K562 (cell line): Measurements from ENCODE around the gene NPHP3. TPM values are rescaled to one million over a fixed set of nuclear protein-coding genes. Genes with fewer than 3 reads are reported as not detected.

Experiments
- GTF2E2 ChIP-seq: fragments of 200-800 bp; sonication (Bioruptor generic); IDR thresholded peaks from 2 replicates; pipeline ENCODE4 v1.6.1; 2016; ENCODE audit warnings: missing genetic modification characterization, missing compliant biosample characterization
- HDAC1 ChIP-seq, 2 experiments: fragments of 450-650 bp; IDR thresholded peaks; 2 replicates each; pipeline ENCODE4 v1.6.1; 2016 to 2017; ENCODE audit warnings: inconsistent platforms in 1 of 2, mild to moderate bottlenecking in 1 of 2, moderate library complexity in 1 of 2
- MAZ ChIP-seq, 2 experiments: fragments of 450-650 bp in 1 of 2; sonication (generic) in 1 of 2; formaldehyde crosslinking; IDR thresholded peaks in 1 of 2; conservative IDR thresholded peaks in 1 of 2; 2 replicates each; pipeline versions ENCODE4 v1.4.0 to v1.5.0; 2020; ENCODE audit warnings: mild to moderate bottlenecking in 1 of 2, missing genetic modification reagents in 1 of 2
- NEUROD1 ChIP-seq: fragments of 150-350 bp; IDR thresholded peaks from 2 replicates; pipeline ENCODE4 v1.6.1; 2014; ENCODE audit warnings: borderline replicate concordance, low read length, low read depth; ENCODE audit not compliant: partially characterized antibody
- RCOR1 ChIP-seq, 2 experiments: IDR thresholded peaks; 2 replicates each; pipeline ENCODE4 v1.6.1; 2012; ENCODE audit warnings: low read depth in 2 of 2, low read length in 2 of 2, borderline replicate concordance in 1 of 2, improper control_type of control experiment in 1 of 2
- ZNF23 ChIP-seq: fragments of 250-450 bp; sonication (Bioruptor Pico); IDR thresholded peaks from 2 replicates; pipeline ENCODE4 v1.4.0; 2020; ENCODE audit warnings: mild to moderate bottlenecking
- ZNF239 ChIP-seq: fragments of 250-450 bp; sonication (Bioruptor Pico); IDR thresholded peaks from 2 replicates; pipeline ENCODE4 v1.4.0; 2020; ENCODE audit warnings: mild to moderate bottlenecking
- ZNF311 ChIP-seq: fragments of 250-450 bp; sonication (Bioruptor Pico); IDR thresholded peaks from 2 replicates; pipeline ENCODE4 v1.4.0; 2020; ENCODE audit warnings: mild to moderate bottlenecking, moderate library complexity
- ZNF551 ChIP-seq: fragments of 250-450 bp; sonication (Bioruptor Pico); IDR thresholded peaks from 2 replicates; pipeline ENCODE4 v1.5.0; 2021; ENCODE audit warnings: mild to moderate bottlenecking, moderate library complexity
- polyA plus RNA-seq, 8 experiments: library from polyadenylated mRNA; depleted of rRNA in 4 of 8; stranded (reverse) in 5 of 8; unstranded in 3 of 8; fragments of >200 nt; fragmentation: Nextera tagmentation in 2 of 8; fragmentation: Illumina TruSeq in 1 of 8; extraction: Ambion mirVana in 2 of 8; extraction: Trizol in 1 of 8; gene quantifications; 2 replicates each; pipeline versions ENCODE4 v1.2.1 to v1.2.3, GENCODE V29; 2011 to 2014; ENCODE audit warnings: inconsistent platforms in 1 of 8, missing spikeins in 1 of 8
- total RNA-seq, 7 experiments: library from RNA; depleted of rRNA in 6 of 7; stranded (reverse); fragments of >200 nt in 6 of 7; fragmentation: Illumina TruSeq in 2 of 7; extraction: Trizol in 2 of 7; gene quantifications; 2 replicates each; pipeline versions ENCODE4 v1.2.1 to v1.2.3, GENCODE V29; 2011 to 2021; ENCODE audit warnings: low replicate concordance in 1 of 7
- TF ChIP-seq, protein P1 (sequence below): fragments of 250-450 bp; sonication (Bioruptor Pico); IDR thresholded peaks from 2 replicates; pipeline ENCODE4 v1.5.0; 2020; ENCODE audit warnings: mild to moderate bottlenecking
- TF ChIP-seq, protein P2 (sequence below): sonication (generic); formaldehyde crosslinking; IDR thresholded peaks from 2 replicates; pipeline ENCODE4 v1.5.0; 2020; ENCODE audit warnings: missing genetic modification reagents
- TF ChIP-seq, protein P3 (sequence below): sonication (generic); formaldehyde crosslinking; IDR thresholded peaks from 2 replicates; pipeline ENCODE4 v1.8.0; 2022; ENCODE audit warnings: missing genetic modification reagents, mild to moderate bottlenecking, borderline replicate concordance
- TF ChIP-seq, protein P4 (sequence below): sonication (generic); formaldehyde crosslinking; IDR thresholded peaks from 2 replicates; pipeline ENCODE4 v1.8.0; 2023; ENCODE audit warnings: missing genetic modification reagents, mild to moderate bottlenecking, borderline replicate concordance
- TF ChIP-seq, protein P5 (sequence below), 2 experiments: fragments of 450-650 bp; IDR thresholded peaks; 2 replicates each; pipeline ENCODE4 v1.6.1; 2016

Gene NPHP3
- total and polyA plus RNA-seq, 9 of the 15 experiments (the other 6 are each of a cell fraction or from before 2014, with no cell fraction given), result 0.62 to 13.2 (median 5.8) TPM

DNA sequence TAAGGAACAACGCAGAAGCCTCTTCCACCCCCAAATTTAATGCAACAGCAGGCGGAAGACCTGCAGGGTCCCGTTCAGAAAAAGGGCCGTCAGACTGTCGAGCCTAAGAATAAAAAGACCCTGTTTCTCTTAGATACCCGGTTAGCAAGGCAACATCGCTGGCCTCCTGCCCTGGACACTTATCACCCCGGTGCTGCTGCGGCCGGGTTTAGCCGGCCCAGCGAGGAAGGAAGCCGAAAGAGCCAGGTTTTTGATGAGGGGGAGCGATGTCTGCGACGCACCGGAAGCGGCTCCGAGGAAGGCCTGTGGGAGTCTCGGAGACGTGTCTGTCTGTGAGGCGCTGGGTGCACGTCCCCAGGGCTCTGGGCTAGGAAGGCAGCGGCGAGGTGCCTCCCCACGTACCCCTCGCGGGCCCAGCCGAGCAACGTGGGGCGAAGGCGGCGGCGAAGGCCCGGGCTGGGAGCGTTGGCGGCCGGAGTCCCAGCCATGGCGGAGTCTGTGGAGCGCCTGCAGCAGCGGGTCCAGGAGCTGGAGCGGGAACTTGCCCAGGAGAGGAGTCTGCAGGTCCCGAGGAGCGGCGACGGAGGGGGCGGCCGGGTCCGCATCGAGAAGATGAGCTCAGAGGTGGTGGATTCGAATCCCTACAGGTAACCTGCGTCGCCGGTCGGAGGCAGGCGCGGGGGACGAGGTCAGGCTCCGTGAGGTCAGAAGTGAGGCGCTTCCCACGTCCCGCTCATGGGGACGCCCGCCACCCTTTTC, 62.0 kb downstream of the NPHP3 start, which contains the start of gene UBA5 (continued):
- TF ChIP-seq RCOR1 (IDR thresholded peaks at IDR 0.05; ENCODE audit: borderline replicate concordance in 1 of 2, low read depth in 2 of 2, low read length in 2 of 2) (no peak), NEUROD1 (no peak), ZNF311 (no peak), ZNF551 (CRISPR knock-in tag) (no peak), ZNF239 (CRISPR knock-in tag) (no peak), GTF2E2 (tag) (0 out of 2 replicates have a peak, but pooled peaks have one; percentile 39), HDAC1 (IDR thresholded peaks at IDR 0.05) (0 out of 4 replicates have a peak, but pooled peaks of 1 of the 2 experiments have one; percentile 24), ZNF23 (no peak), MAZ (CRISPR knock-in tag; conservative IDR thresholded peaks at IDR 0.05 in 1 of 2, IDR thresholded peaks at IDR 0.05 in 1 of 2) (peak; percentile 30 to 43; a peak in 2 of 4 replicates)
- TF ChIP-seq, protein P1, sequence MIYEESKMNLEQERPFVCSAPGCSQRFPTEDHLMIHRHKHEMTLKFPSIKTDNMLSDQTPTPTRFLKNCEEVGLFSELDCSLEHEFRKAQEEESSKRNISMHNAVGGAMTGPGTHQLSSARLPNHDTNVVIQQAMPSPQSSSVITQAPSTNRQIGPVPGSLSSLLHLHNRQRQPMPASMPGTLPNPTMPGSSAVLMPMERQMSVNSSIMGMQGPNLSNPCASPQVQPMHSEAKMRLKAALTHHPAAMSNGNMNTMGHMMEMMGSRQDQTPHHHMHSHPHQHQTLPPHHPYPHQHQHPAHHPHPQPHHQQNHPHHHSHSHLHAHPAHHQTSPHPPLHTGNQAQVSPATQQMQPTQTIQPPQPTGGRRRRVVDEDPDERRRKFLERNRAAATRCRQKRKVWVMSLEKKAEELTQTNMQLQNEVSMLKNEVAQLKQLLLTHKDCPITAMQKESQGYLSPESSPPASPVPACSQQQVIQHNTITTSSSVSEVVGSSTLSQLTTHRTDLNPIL (CRISPR knock-in tag), result no peak
- TF ChIP-seq, protein P2, sequence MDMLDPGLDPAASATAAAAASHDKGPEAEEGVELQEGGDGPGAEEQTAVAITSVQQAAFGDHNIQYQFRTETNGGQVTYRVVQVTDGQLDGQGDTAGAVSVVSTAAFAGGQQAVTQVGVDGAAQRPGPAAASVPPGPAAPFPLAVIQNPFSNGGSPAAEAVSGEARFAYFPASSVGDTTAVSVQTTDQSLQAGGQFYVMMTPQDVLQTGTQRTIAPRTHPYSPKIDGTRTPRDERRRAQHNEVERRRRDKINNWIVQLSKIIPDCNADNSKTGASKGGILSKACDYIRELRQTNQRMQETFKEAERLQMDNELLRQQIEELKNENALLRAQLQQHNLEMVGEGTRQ (CRISPR knock-in tag), result no peak
- TF ChIP-seq, protein P3, sequence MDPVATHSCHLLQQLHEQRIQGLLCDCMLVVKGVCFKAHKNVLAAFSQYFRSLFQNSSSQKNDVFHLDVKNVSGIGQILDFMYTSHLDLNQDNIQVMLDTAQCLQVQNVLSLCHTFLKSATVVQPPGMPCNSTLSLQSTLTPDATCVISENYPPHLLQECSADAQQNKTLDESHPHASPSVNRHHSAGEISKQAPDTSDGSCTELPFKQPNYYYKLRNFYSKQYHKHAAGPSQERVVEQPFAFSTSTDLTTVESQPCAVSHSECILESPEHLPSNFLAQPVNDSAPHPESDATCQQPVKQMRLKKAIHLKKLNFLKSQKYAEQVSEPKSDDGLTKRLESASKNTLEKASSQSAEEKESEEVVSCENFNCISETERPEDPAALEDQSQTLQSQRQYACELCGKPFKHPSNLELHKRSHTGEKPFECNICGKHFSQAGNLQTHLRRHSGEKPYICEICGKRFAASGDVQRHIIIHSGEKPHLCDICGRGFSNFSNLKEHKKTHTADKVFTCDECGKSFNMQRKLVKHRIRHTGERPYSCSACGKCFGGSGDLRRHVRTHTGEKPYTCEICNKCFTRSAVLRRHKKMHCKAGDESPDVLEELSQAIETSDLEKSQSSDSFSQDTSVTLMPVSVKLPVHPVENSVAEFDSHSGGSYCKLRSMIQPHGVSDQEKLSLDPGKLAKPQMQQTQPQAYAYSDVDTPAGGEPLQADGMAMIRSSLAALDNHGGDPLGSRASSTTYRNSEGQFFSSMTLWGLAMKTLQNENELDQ (CRISPR knock-in tag), result no peak
- TF ChIP-seq, protein P4, sequence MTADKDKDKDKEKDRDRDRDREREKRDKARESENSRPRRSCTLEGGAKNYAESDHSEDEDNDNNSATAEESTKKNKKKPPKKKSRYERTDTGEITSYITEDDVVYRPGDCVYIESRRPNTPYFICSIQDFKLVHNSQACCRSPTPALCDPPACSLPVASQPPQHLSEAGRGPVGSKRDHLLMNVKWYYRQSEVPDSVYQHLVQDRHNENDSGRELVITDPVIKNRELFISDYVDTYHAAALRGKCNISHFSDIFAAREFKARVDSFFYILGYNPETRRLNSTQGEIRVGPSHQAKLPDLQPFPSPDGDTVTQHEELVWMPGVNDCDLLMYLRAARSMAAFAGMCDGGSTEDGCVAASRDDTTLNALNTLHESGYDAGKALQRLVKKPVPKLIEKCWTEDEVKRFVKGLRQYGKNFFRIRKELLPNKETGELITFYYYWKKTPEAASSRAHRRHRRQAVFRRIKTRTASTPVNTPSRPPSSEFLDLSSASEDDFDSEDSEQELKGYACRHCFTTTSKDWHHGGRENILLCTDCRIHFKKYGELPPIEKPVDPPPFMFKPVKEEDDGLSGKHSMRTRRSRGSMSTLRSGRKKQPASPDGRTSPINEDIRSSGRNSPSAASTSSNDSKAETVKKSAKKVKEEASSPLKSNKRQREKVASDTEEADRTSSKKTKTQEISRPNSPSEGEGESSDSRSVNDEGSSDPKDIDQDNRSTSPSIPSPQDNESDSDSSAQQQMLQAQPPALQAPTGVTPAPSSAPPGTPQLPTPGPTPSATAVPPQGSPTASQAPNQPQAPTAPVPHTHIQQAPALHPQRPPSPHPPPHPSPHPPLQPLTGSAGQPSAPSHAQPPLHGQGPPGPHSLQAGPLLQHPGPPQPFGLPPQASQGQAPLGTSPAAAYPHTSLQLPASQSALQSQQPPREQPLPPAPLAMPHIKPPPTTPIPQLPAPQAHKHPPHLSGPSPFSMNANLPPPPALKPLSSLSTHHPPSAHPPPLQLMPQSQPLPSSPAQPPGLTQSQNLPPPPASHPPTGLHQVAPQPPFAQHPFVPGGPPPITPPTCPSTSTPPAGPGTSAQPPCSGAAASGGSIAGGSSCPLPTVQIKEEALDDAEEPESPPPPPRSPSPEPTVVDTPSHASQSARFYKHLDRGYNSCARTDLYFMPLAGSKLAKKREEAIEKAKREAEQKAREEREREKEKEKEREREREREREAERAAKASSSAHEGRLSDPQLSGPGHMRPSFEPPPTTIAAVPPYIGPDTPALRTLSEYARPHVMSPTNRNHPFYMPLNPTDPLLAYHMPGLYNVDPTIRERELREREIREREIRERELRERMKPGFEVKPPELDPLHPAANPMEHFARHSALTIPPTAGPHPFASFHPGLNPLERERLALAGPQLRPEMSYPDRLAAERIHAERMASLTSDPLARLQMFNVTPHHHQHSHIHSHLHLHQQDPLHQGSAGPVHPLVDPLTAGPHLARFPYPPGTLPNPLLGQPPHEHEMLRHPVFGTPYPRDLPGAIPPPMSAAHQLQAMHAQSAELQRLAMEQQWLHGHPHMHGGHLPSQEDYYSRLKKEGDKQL (CRISPR knock-in tag), result no peak
- TF ChIP-seq, protein P5, sequence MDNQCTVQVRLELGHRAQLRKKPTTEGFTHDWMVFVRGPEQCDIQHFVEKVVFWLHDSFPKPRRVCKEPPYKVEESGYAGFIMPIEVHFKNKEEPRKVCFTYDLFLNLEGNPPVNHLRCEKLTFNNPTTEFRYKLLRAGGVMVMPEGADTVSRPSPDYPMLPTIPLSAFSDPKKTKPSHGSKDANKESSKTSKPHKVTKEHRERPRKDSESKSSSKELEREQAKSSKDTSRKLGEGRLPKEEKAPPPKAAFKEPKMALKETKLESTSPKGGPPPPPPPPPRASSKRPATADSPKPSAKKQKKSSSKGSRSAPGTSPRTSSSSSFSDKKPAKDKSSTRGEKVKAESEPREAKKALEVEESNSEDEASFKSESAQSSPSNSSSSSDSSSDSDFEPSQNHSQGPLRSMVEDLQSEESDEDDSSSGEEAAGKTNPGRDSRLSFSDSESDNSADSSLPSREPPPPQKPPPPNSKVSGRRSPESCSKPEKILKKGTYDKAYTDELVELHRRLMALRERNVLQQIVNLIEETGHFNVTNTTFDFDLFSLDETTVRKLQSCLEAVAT (IDR thresholded peaks at IDR 0.05), result no peak
